ENCODE data around the gene RAP1GAP2. TPM values are rescaled to one million over a fixed set of nuclear protein-coding genes. Genes with fewer than 3 reads are reported as not detected.

RAP1GAP2 gene
- total RNA-seq, 2 experiments from 2014 or later, result 11.3 to 28.2 TPM

- ChIA-PET CTCF (ENCODE audit: unreplicated experiment) (no interaction called here), POLR2A (no interaction called here)
- no peaks in the 10 kb centered on the region for H3K9me3 ChIP-seq (ENCODE audit: low read length)
- no peaks in the 10 kb centered on the region for H3K79me2 ChIP-seq (ENCODE audit: insufficient read depth, low read depth, low read length)
- no peaks in the 10 kb centered on the region for H3K36me3 ChIP-seq (ENCODE audit: insufficient read depth, low read length)
- intact Hi-C loops (cut with micrococcal nuclease; ENCODE audit: unreplicated experiment), result no loop called here
- H4K20me1 ChIP-seq (ENCODE audit: insufficient read depth, low read length), result no peaks in the 10 kb centered on the region
- peaks cover 59% of the 10 kb centered on the region for H3K4me1 ChIP-seq (ENCODE audit: insufficient read depth, low read length, poor library complexity, severe bottlenecking)
- no peak for TF ChIP-seq CTCF (conservative IDR thresholded peaks at IDR 0.05; ENCODE audit: low read length)
- no peak for TF ChIP-seq EZH2phosphoT487 (IDR thresholded peaks at IDR 0.05; ENCODE audit: borderline replicate concordance, low read depth, low read length)
- H3K4me2 ChIP-seq (ENCODE audit: low read length), result no peak overlapping the region
- no peaks in the 10 kb centered on the region for H3K9me2 ChIP-seq (ENCODE audit: insufficient read depth, low read length)
- no TSS peak for BruUV-seq (replicated peaks)
- no peak overlapping the region for H2AFZ ChIP-seq (ENCODE audit: low read length)
- DNase-seq (ENCODE audit: low spot score), result no peak
- H3K4me3 ChIP-seq (ENCODE audit: low read depth, low read length, poor library complexity, severe bottlenecking), result no peak overlapping the region
- no peak overlapping the region for H3K27ac ChIP-seq (ENCODE audit: low read depth, low read length, poor library complexity, severe bottlenecking)
Measured at GRCh38 chr17:2933606-2934005, 137.4 kb downstream of the RAP1GAP2 start.

- intact Hi-C loops (cut with micrococcal nuclease; ENCODE audit: unreplicated experiment), result no loop called here
Measured at GRCh38 chr17:2935632-2936031, 139.4 kb downstream of the RAP1GAP2 start.

GRCh38 chr17:2936351-2936750 is 140.1 kb downstream of the RAP1GAP2 start:
- no peak overlapping the region for H3K27ac ChIP-seq (ENCODE audit: low read depth, low read length, poor library complexity, severe bottlenecking)
- peak overlapping the region; percentile 11; the same call in 1 of the 2 replicates for H3K4me2 ChIP-seq (ENCODE audit: low read length)
- no peaks in the 10 kb centered on the region for H3K79me2 ChIP-seq (ENCODE audit: insufficient read depth, low read depth, low read length)
- intact Hi-C loops (cut with micrococcal nuclease; ENCODE audit: unreplicated experiment), result no loop called here
- H3K4me3 ChIP-seq (ENCODE audit: low read depth, low read length, poor library complexity, severe bottlenecking), result no peak overlapping the region
- no peaks in the 10 kb centered on the region for H3K36me3 ChIP-seq (ENCODE audit: insufficient read depth, low read length)
- no peaks in the 10 kb centered on the region for H4K20me1 ChIP-seq (ENCODE audit: insufficient read depth, low read length)
- ChIA-PET CTCF (ENCODE audit: unreplicated experiment) (no interaction called here), POLR2A (no interaction called here)
- TF ChIP-seq EZH2phosphoT487 (IDR thresholded peaks at IDR 0.05; ENCODE audit: borderline replicate concordance, low read depth, low read length) (no peak), CTCF (conservative IDR thresholded peaks at IDR 0.05; ENCODE audit: low read length) (no peak)
- DNase-seq (ENCODE audit: low spot score), result no peak
- H3K9me3 ChIP-seq (ENCODE audit: low read length), result no peaks in the 10 kb centered on the region
- BruUV-seq (replicated peaks), result no TSS peak
- H2AFZ ChIP-seq (ENCODE audit: low read length), result no peak overlapping the region
- H3K9me2 ChIP-seq (ENCODE audit: insufficient read depth, low read length), result no peaks in the 10 kb centered on the region
- H3K4me1 ChIP-seq (ENCODE audit: insufficient read depth, low read length, poor library complexity, severe bottlenecking), result peaks cover 47% of the 10 kb centered on the region

More at GRCh38 chr17:2935632-2936031, 139.4 kb downstream of the RAP1GAP2 start:
- Histone ChIP-seq H3K4me1 (ENCODE audit: insufficient read depth, low read length, poor library complexity, severe bottlenecking) (peaks cover 53% of the 10 kb centered on the region), H4K20me1 (ENCODE audit: insufficient read depth, low read length) (no peaks in the 10 kb centered on the region), H3K4me3 (ENCODE audit: low read depth, low read length, poor library complexity, severe bottlenecking) (no peak overlapping the region), H3K9me3 (ENCODE audit: low read length) (no peaks in the 10 kb centered on the region), H3K27ac (ENCODE audit: low read depth, low read length, poor library complexity, severe bottlenecking) (no peak overlapping the region), H3K4me2 (ENCODE audit: low read length) (no peak overlapping the region), H3K79me2 (ENCODE audit: insufficient read depth, low read depth, low read length) (no peaks in the 10 kb centered on the region), H2AFZ (ENCODE audit: low read length) (no peak overlapping the region), H3K36me3 (ENCODE audit: insufficient read depth, low read length) (no peaks in the 10 kb centered on the region), H3K9me2 (ENCODE audit: insufficient read depth, low read length) (no peaks in the 10 kb centered on the region)
- TF ChIP-seq EZH2phosphoT487 (IDR thresholded peaks at IDR 0.05; ENCODE audit: borderline replicate concordance, low read depth, low read length) (no peak), CTCF (conservative IDR thresholded peaks at IDR 0.05; ENCODE audit: low read length) (no peak)
- no peak for DNase-seq (ENCODE audit: low spot score)
- CTCF ChIA-PET (ENCODE audit: unreplicated experiment), result no interaction called here
- BruUV-seq (replicated peaks), result no TSS peak
- POLR2A ChIA-PET, result no interaction called here
